T follicular helper cell (primary cell): Measurements from ENCODE around the gene PXMP2.
"Not testable (repeated sequence)": the region's sequence is repeated elsewhere in the genome, so short reads cannot be mapped to it uniquely, and the experiment has no call there.

Source experiments
- DNase-seq: peaks from one replicate; pipeline ENCODE4 v3.0.0-alpha.2; 2020; ENCODE audit warnings: low read depth

Gene PXMP2

GRCh38 chr12:132753670-132754069 is 66.3 kb downstream of the PXMP2 start:
- not testable (repeated sequence) for DNase-seq

- DNase-seq, result no peak
Measured at GRCh38 chr12:132754160-132754932, 67.0 kb downstream of the PXMP2 start.
